GM18520 (cell line): ENCODE data around the gene CNTN4.
A peak's percentile ranks its signal among the peaks of the same experiment; 100 is the strongest.
"Not testable (repeated sequence)": the region's sequence is repeated elsewhere in the genome, so short reads cannot be mapped to it uniquely, and the experiment has no call there.

Experiments
- ATAC-seq: cut with Tn5 transposase; IDR thresholded peaks from one replicate; pipeline ENCODE4 v1.9.1; 2021; ENCODE audit not compliant: unreplicated experiment

Gene CNTN4

DNA sequence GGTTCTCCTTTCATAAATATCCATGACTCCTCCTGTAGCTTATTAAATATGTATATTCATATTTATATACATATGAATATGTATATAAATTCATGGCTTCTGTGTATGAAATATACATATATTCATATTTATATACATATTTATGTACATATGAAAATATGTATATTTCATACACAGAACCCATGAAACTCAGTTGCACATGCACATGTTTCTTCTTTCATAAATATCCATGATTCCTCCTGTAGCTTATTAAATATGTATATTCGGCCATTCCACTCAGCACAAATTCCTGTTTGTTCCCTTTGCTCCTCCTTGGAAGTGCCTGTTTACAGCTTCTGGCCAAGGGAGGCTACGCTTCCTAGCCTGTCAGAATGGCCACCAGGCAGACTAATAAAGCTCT lies 789.9 kb downstream of the CNTN4 start:
- no peak for ATAC-seq

DNA sequence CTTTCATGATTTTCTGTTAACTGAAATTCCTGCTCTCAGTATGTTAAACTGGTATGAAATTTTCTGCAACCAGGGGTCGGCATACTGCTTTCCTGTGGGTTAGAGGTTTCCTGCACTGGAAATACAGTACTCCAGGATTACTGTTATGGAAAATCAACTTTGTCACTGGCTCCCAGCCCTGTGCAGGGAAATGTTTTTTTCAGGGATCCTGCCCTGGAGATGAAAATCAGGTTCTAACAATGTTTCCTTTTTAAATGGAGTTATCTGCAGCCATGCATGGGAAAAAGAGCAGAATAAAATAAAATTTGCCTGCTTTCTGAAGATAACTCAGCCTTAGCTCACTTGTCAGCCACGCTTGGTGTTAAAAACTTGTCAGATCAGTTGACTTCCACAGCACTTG lies 791.1 kb downstream of the CNTN4 start:
- ATAC-seq: no peak

GRCh38 chr3:2896308-2896939 lies 797.8 kb downstream of the CNTN4 start:
- ATAC-seq: no peak

DNA sequence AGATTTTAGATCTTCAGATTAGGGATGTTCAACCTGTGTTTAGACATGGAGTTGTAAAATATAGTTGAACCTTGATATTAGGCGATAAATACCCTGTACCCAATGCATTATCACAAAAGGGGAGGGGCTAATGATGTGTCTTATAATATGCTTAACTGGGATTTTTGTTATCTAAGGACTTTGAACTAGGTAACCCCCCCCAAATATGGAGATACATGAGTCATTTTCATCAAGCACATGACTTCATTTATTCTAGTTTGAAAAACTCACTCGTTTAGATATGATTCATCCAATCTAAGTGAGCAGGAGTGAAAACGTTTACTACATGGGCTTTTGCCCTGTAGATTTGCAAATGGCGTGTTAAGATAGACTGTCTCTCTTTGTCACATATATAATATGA lies 799.2 kb downstream of the CNTN4 start:
- ATAC-seq: no peak

DNA sequence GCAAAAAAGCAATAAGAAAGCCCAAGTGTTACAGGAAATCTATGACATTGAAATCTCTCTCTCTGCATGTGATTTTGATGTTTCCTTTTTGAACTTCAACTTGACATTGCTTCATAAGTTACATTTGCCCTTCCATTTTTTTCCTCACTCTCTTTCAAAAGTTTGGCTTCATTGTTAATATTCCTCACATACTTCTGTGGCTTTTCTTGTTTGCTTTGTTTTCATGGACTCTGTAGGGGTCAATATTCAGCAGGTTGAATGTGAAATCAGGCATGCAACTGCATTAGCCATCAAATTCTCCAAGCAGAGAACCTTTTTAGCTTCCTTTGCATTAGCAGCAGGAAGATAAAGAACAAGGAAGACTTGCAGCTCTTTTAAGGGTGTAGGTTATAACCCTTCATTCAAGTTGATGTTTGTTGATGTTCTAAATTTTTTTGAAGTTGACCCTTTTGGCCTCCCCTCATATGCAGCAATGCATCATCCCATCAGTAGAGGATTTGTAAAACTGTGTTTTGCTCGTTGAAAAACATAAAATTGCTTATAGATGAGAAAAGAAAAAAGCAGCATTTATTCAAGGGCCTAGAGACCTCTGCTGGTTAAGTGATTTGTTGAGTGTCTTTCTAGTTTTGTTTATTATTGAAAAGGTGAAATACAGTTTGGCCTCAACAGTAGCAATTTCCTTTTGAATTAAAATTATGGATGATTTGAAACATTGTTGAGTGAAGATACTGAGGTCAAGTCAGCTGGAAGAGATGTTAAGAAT lies 800.1 kb downstream of the CNTN4 start:
- ATAC-seq: no peak

GRCh38 chr3:2904054-2904453 lies 805.4 kb downstream of the CNTN4 start:
- ATAC-seq: no peak

GRCh38 chr3:2908693-2909351 lies 810.2 kb downstream of the CNTN4 start:
- ATAC-seq: no peak

DNA sequence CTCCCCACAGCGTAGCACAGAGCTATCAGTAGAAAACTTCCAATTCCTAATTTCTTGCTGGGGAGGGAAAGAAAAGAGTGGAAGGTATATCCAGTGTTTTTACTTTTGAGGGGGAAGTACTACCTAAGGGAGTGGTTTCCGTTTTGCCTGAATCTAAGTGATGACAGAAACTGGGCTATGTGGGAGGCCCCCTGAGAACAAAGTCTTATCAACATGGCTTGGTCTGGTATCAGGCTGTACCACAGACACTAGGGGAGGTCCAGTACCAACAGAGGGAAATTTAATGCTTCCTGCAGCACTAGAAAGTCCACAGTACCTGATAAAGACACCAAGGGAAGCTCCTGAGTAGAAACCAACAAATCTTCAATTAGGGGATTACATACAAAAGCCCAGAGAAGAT lies 812.3 kb downstream of the CNTN4 start:
- no peak for ATAC-seq

GRCh38 chr3:2915826-2916225 lies 817.2 kb downstream of the CNTN4 start:
- no peak for ATAC-seq

GRCh38 chr3:2916640-2917039 lies 818.0 kb downstream of the CNTN4 start:
- ATAC-seq: not testable (repeated sequence)

GRCh38 chr3:2920103-2920502 lies 821.4 kb downstream of the CNTN4 start:
- ATAC-seq: peak; percentile 70

GRCh38 chr3:2921452-2921851 lies 822.8 kb downstream of the CNTN4 start:
- no peak for ATAC-seq

GRCh38 chr3:2921903-2922302 lies 823.2 kb downstream of the CNTN4 start:
- no peak for ATAC-seq

DNA sequence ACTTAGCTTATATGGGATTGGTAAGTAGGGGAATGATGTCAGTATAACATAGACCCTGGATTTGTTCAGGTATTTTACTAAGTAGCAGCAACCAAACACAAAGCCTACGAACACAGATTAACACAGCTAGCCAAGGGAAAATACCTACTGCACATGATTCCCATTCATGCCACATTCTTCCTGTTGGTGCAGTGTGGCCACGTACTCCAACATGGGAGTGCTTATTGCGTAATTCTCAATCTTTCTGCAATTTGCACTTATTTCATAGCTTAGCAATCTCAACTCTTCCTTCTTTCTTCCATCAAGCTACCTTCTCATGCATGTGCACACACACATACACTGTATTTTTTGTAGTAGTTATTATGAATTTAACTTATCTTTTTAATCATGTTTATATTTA lies 824.7 kb downstream of the CNTN4 start:
- no peak for ATAC-seq

DNA sequence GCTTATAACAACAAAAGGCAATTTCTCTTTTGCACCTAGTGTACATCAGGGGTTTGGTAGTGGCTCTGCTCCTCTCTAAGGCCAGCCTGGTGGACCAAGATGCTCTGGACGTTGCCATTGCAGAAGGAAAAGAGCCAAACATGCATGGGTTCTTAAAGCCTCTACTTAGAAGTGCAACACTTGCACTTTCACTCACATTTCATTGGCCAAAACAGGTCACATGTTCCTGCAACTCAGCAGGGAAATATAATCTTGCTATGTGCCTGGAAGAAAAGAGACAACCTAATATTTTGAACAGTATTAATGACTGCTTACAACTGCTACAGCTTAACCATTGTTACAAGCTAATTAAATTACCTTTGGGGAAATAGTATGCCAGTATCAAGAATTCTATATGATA lies 828.6 kb downstream of the CNTN4 start:
- no peak for ATAC-seq

- no peak for ATAC-seq
These were observed 830.9 kb downstream of the CNTN4 start for GRCh38 chr3:2929574-2929973.

- ATAC-seq: no peak
These were observed 832.6 kb downstream of the CNTN4 start for GRCh38 chr3:2931265-2931664.

- no peak for ATAC-seq
These were observed 835.9 kb downstream of the CNTN4 start for GRCh38 chr3:2934541-2934940.

- no peak for ATAC-seq
These were observed 838.4 kb downstream of the CNTN4 start for GRCh38 chr3:2937055-2937454.

DNA sequence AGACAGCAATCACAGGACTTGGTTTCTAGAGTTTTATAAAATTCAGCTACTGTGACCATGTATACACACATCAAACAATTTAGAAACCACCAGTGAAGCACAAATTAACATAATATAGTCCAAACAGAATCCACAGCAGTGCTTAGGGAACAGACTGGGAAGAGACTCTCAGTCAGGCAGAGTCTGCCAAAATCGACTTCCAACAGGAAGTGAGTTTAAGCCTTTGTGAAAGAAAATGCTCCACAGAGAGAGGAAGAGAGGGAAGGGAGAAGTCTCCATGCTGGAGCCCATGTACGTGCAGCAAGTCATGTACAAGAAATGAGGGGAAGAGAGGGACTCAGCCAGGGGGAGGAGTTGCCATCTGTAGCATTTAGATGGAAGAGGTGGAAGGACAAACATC lies 838.9 kb downstream of the CNTN4 start:
- ATAC-seq: no peak

- ATAC-seq: no peak
These were observed 840.0 kb downstream of the CNTN4 start for GRCh38 chr3:2938711-2939110.

DNA sequence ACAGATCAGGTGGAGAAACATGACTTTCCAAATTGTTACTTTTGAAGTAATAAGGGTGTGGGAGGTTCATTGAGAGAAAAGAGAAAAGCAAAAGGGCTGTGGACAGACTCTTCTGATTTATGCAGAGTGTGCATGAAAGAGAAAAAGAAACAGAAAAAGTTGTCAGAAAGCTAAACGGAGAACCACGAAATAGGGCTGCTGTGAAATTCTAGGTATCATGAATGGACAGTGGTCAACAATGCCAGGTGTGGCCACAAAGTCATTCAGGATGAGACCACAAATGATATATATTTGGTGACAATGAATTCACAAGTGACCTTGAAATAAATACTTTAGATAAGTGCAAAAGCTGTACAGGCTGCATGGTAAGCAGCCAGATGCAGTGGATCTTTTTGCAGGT lies 841.4 kb downstream of the CNTN4 start:
- ATAC-seq: no peak
